SU-DHL-6 (cell line): ENCODE data around the gene KCNIP3.

Experiments
- H2AFZ ChIP-seq: fragments of 200-600 bp; sonication (generic); 2 replicates; pipeline ENCODE4 v1.6.1; 2014; ENCODE audit warnings: low read depth, mild to moderate bottlenecking, moderate library complexity, mixed read lengths, antibody characterized with exemption, low read length; ENCODE audit not compliant: severe bottlenecking
- H3F3A ChIP-seq: fragments of 200-600 bp; shearing (Covaris generic); 2 replicates; pipeline ENCODE4 v1.6.0; 2016; ENCODE audit warnings: antibody characterized with exemption, mild to moderate bottlenecking; ENCODE audit not compliant: insufficient read depth
- H3K27ac ChIP-seq: fragments of 200-600 bp; sonication (generic); 2 replicates; pipeline ENCODE4 v1.5.1; 2016; ENCODE audit warnings: low read depth, mild to moderate bottlenecking, low read length, moderate library complexity, mixed read lengths
- H3K27me3 ChIP-seq: fragments of 200-600 bp; sonication (generic), shearing (Covaris generic); 2 replicates; pipeline ENCODE4 v1.6.0; 2014; ENCODE audit warnings: mild to moderate bottlenecking, low read length
- H3K36me3 ChIP-seq: fragments of 200-600 bp; sonication (generic); 2 replicates; pipeline ENCODE4 v1.6.1; 2014; ENCODE audit warnings: mild to moderate bottlenecking, low read length, mixed read lengths
- H3K4me2 ChIP-seq: fragments of 300-600, 200-600 bp; shearing (Covaris generic), sonication (generic); 2 replicates; pipeline ENCODE4 v1.6.0; 2014; ENCODE audit warnings: low read length, low read depth, mild to moderate bottlenecking; ENCODE audit not compliant: poor library complexity, severe bottlenecking
- H3K4me3 ChIP-seq: fragments of 200-600 bp; sonication (generic); 2 replicates; pipeline ENCODE4 v1.5.1; 2014; ENCODE audit warnings: antibody characterized with exemption, low read length, mild to moderate bottlenecking, mixed read lengths; ENCODE audit not compliant: insufficient read depth, poor library complexity, severe bottlenecking
- H3K79me2 ChIP-seq: fragments of 200-600 bp; sonication (generic); 2 replicates; pipeline ENCODE4 v1.6.1; 2014; ENCODE audit warnings: mild to moderate bottlenecking, low read length, moderate library complexity; ENCODE audit not compliant: insufficient read depth
- H3K9ac ChIP-seq: fragments of 200-600 bp; sonication (generic); 2 replicates; pipeline ENCODE4 v1.7.0; 2014; ENCODE audit warnings: mild to moderate bottlenecking, low read length
- H3K9me2 ChIP-seq: fragments of 200-600 bp; sonication (generic); replicated peaks from 2 replicates; pipeline ENCODE4 v1.6.1; 2014; ENCODE audit warnings: low read length; ENCODE audit not compliant: insufficient read depth
- H3K9me3 ChIP-seq: fragments of 200-600 bp; sonication (generic); 2 replicates; pipeline ENCODE4 v1.6.1; 2014; ENCODE audit warnings: low read length, mixed read lengths; ENCODE audit not compliant: insufficient read depth
- H4K20me1 ChIP-seq: fragments of 200-600 bp; sonication (generic); 2 replicates; pipeline ENCODE4 v1.6.1; 2014; ENCODE audit warnings: low read depth, mild to moderate bottlenecking, antibody characterized with exemption, low read length, moderate library complexity, mixed read lengths
- EZH2phosphoT487 ChIP-seq: fragments of 200-600 bp; sonication (generic), shearing (Covaris generic); conservative IDR thresholded peaks from 2 replicates; pipeline ENCODE4 v1.6.1; 2018; ENCODE audit warnings: mild to moderate bottlenecking, antibody characterized with exemption, low read length, moderate library complexity, mixed read lengths
- TF ChIP-seq, protein P1 (sequence below): fragments of 200-600 bp; sonication (generic); IDR thresholded peaks from one replicate; pipeline ENCODE4 v1.5.1; 2017; ENCODE audit warnings: antibody characterized with exemption, mild to moderate bottlenecking, low read length, moderate library complexity; ENCODE audit not compliant: insufficient read depth, poor library complexity, severe bottlenecking

KCNIP3 gene

DNA sequence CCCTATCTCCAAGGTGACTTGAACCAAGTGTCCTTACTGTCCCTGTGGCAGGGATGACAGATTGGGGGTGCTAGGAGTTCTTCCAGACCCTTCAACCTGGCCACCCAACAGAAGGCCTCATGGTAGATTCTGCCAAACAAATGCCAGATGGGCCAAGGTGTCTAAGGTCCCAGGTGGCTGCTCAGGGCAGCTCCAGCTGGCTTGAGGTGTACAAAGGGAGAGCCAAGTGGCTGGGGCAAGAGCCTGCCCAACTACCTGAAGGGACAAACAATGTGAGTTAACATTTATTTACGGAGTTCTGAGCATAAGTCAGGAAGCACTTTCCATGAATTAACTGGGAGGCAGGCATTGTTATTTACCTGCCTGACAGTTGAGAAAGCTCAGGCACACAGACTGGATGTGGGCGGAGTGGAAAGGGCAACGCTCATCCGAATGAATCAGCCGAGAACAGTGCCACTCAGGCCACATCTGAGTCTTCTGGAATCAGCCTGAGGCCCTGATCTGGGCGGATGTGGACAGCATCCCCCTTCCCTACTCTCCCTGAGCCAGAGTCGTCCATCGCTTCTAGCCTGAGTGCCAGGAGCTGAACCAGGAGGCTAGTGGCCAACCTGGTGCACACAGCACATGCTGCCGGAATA is 4.4 kb upstream of the KCNIP3 start:
- H3F3A ChIP-seq = no peaks in the 10 kb centered on the region
- H3K27ac ChIP-seq = no peak overlapping the region
- no peak for TF ChIP-seq EZH2phosphoT487
- TF ChIP-seq, protein P1, sequence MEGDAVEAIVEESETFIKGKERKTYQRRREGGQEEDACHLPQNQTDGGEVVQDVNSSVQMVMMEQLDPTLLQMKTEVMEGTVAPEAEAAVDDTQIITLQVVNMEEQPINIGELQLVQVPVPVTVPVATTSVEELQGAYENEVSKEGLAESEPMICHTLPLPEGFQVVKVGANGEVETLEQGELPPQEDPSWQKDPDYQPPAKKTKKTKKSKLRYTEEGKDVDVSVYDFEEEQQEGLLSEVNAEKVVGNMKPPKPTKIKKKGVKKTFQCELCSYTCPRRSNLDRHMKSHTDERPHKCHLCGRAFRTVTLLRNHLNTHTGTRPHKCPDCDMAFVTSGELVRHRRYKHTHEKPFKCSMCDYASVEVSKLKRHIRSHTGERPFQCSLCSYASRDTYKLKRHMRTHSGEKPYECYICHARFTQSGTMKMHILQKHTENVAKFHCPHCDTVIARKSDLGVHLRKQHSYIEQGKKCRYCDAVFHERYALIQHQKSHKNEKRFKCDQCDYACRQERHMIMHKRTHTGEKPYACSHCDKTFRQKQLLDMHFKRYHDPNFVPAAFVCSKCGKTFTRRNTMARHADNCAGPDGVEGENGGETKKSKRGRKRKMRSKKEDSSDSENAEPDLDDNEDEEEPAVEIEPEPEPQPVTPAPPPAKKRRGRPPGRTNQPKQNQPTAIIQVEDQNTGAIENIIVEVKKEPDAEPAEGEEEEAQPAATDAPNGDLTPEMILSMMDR = no peak
- no peak overlapping the region for H3K9ac ChIP-seq
- H3K4me3 ChIP-seq = no peak overlapping the region
- H3K79me2 ChIP-seq = no peaks in the 10 kb centered on the region
- no peaks in the 10 kb centered on the region for H3K27me3 ChIP-seq
- no peaks in the 10 kb centered on the region for H4K20me1 ChIP-seq
- H2AFZ ChIP-seq = no peak overlapping the region
- H3K9me2 ChIP-seq = no peaks in the 10 kb centered on the region
- H3K4me2 ChIP-seq = no peak overlapping the region
- H3K36me3 ChIP-seq = no peaks in the 10 kb centered on the region
- H3K9me3 ChIP-seq = no peaks in the 10 kb centered on the region

DNA sequence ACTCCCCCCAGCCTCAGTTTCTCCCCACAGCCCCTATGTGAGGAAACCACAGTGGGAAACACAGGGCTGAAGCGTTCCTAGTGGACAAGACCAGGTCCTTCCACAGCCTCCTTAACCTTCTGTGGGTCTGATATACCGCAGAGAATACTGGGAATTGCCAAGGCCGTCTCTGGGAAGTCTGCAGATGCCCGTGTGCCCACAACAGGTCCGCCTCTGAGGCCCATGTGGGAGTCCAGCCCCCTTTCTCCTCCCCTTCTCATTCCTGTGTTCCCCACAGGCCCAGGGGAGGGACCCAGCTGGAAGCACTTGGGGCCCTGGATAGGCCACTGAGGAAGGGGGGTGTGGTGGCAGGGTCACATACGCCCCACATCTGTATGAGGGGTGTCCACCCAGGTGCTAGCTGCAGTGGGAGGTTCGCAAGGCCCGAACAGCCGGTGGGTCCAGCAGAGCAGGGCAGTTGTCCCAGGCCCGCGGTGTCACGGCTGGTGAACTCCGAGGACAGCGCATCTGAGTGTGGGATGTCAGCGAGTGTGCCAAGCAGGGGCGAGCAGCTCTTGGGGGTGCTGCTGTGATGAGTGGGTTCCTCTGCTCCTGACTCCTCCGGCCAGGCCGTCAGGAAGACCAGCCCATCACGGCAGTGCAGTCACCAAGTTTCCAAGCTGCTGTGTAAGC is 2.4 kb upstream of the KCNIP3 start:
- no peak overlapping the region for H3K4me2 ChIP-seq
- H3K9ac ChIP-seq = no peak overlapping the region
- H3K9me2 ChIP-seq = no peaks in the 10 kb centered on the region
- TF ChIP-seq, protein P1 = no peak
- no peak for TF ChIP-seq EZH2phosphoT487
- no peak overlapping the region for H3K27ac ChIP-seq
- no peaks in the 10 kb centered on the region for H3K9me3 ChIP-seq
- H4K20me1 ChIP-seq = no peaks in the 10 kb centered on the region
- H3K36me3 ChIP-seq = no peaks in the 10 kb centered on the region
- no peak overlapping the region for H3K4me3 ChIP-seq
- H2AFZ ChIP-seq = no peak overlapping the region
- H3K79me2 ChIP-seq = no peaks in the 10 kb centered on the region
- H3F3A ChIP-seq = no peaks in the 10 kb centered on the region
- H3K27me3 ChIP-seq = no peaks in the 10 kb centered on the region

- no peak overlapping the region for H2AFZ ChIP-seq
- no peaks in the 10 kb centered on the region for H3K9me3 ChIP-seq
- TF ChIP-seq, protein P1 = no peak
- no peak for TF ChIP-seq EZH2phosphoT487
- no peak overlapping the region for H3K4me2 ChIP-seq
- no peaks in the 10 kb centered on the region for H3F3A ChIP-seq
- H4K20me1 ChIP-seq = no peaks in the 10 kb centered on the region
- no peak overlapping the region for H3K9ac ChIP-seq
- no peak overlapping the region for H3K27ac ChIP-seq
- H3K4me3 ChIP-seq = no peak overlapping the region
- no peaks in the 10 kb centered on the region for H3K9me2 ChIP-seq
- no peaks in the 10 kb centered on the region for H3K27me3 ChIP-seq
- H3K79me2 ChIP-seq = no peaks in the 10 kb centered on the region
- H3K36me3 ChIP-seq = no peaks in the 10 kb centered on the region
These were observed 1.8 kb upstream of the KCNIP3 start for GRCh38 chr2:95295376-95295775.
